Fibroblast of peridontal ligament (primary cell): ENCODE data around the gene PXDN.
"Not testable (repeated sequence)": the region's sequence is repeated elsewhere in the genome, so short reads cannot be mapped to it uniquely, and the experiment has no call there.

Experiments used
- DNase-seq: peaks from one replicate; pipeline ENCODE4 v3.0.0-alpha.2; 2010; ENCODE audit errors: extremely low read depth

PXDN gene

GRCh38 chr2:1744446-1745170 lies at the start of gene PXDN:
Gene PXDN (minus strand): TSS chr2:1744515. CDS start chr2:1744455, 60 bp downstream.
- peak; percentile 70 for DNase-seq

GRCh38 chr2:1793868-1794445 lies 49.6 kb upstream of the PXDN start:
- DNase-seq = no peak

GRCh38 chr2:1793001-1793867 lies 48.9 kb upstream of the PXDN start:
- no peak for DNase-seq

GRCh38 chr2:1791685-1792435 lies 47.5 kb upstream of the PXDN start:
- peak; percentile 64 for DNase-seq

GRCh38 chr2:1791006-1791605 lies 46.8 kb upstream of the PXDN start:
- DNase-seq = peak; percentile 3

GRCh38 chr2:1790473-1790872 lies 46.2 kb upstream of the PXDN start:
- no peak for DNase-seq

- no peak for DNase-seq
Measured at GRCh38 chr2:1789610-1790009, 45.3 kb upstream of the PXDN start.

- no peak for DNase-seq
Measured at GRCh38 chr2:1788478-1788959, 44.2 kb upstream of the PXDN start.

GRCh38 chr2:1787755-1788477 lies 43.6 kb upstream of the PXDN start:
- no peak for DNase-seq

GRCh38 chr2:1784986-1785617 lies 40.8 kb upstream of the PXDN start:
- DNase-seq = no peak

- DNase-seq = no peak
Measured at GRCh38 chr2:1784087-1784486, 39.8 kb upstream of the PXDN start.

GRCh38 chr2:1782514-1782913 lies 38.2 kb upstream of the PXDN start:
- DNase-seq = no peak

GRCh38 chr2:1781291-1782080 lies 37.2 kb upstream of the PXDN start:
- no peak for DNase-seq

- no peak for DNase-seq
Measured at GRCh38 chr2:1780693-1781092, 36.4 kb upstream of the PXDN start.

- DNase-seq = not testable (repeated sequence)
Measured at GRCh38 chr2:1780054-1780453, 35.7 kb upstream of the PXDN start.

- no peak for DNase-seq
Measured at GRCh38 chr2:1778566-1778965, 34.3 kb upstream of the PXDN start.

- DNase-seq = no peak
Measured at GRCh38 chr2:1777781-1778180, 33.5 kb upstream of the PXDN start.

- DNase-seq = no peak
Measured at GRCh38 chr2:1777156-1777555, 32.8 kb upstream of the PXDN start.

GRCh38 chr2:1775511-1776035 lies 31.3 kb upstream of the PXDN start:
- DNase-seq = no peak
